DND-41 (cell line): Measurements from ENCODE around the gene MANEAL.

ENCODE experiments used
- ATAC-seq: fragments of 200-7000 bp; cut with Tn5 transposase; 3 replicates; pipeline ENCODE4 v1.9.1; 2021; ENCODE audit warnings: low read depth; ENCODE audit not compliant: insufficient read depth
- DNase-seq: peaks from one replicate; pipeline ENCODE4 v3.0.0-alpha.2; 2020
- H2AFZ ChIP-seq: 2 replicates; pipeline ENCODE4 v1.6.0; 2012; ENCODE audit warnings: low read depth, low read length
- H3K27ac ChIP-seq: 2 replicates; pipeline ENCODE4 v1.5.1; 2012; ENCODE audit warnings: low read length, inconsistent platforms
- H3K27me3 ChIP-seq: fragments of 200-600 bp; sonication (generic); 2 replicates; pipeline ENCODE4 v1.6.0; 2012; ENCODE audit warnings: low read length, mild to moderate bottlenecking, inconsistent platforms; ENCODE audit not compliant: insufficient read depth, poor library complexity
- H3K36me3 ChIP-seq: 2 replicates; pipeline ENCODE4 v1.5.1; 2012; ENCODE audit warnings: low read length, inconsistent platforms; ENCODE audit not compliant: insufficient read depth
- H3K4me1 ChIP-seq: 2 replicates; pipeline ENCODE4 v1.5.1; 2012; ENCODE audit warnings: mild to moderate bottlenecking, low read length; ENCODE audit not compliant: insufficient read depth
- H3K4me2 ChIP-seq: 2 replicates; pipeline ENCODE4 v1.6.0; 2012; ENCODE audit warnings: mild to moderate bottlenecking, moderate library complexity, low read length, inconsistent platforms; ENCODE audit not compliant: insufficient read depth
- H3K4me3 ChIP-seq, 2 experiments: fragments of 200-600 bp in 1 of 2; shearing (Covaris generic) in 1 of 2; 2 replicates each; pipeline ENCODE4 v1.5.1; 2012 to 2016; ENCODE audit warnings: inconsistent platforms in 2 of 2, low read length in 2 of 2, mild to moderate bottlenecking in 2 of 2, low read depth in 1 of 2, moderate library complexity in 1 of 2
- H3K79me2 ChIP-seq: 2 replicates; pipeline ENCODE4 v1.6.0; 2012; ENCODE audit warnings: low read length, inconsistent platforms; ENCODE audit not compliant: insufficient read depth
- H3K9ac ChIP-seq: 2 replicates; pipeline ENCODE4 v1.6.0; 2012; ENCODE audit warnings: low read depth, mild to moderate bottlenecking, inconsistent platforms, low read length, moderate library complexity
- H3K9me3 ChIP-seq: 2 replicates; pipeline ENCODE4 v1.5.1; 2012; ENCODE audit warnings: low read length, moderate library complexity, mild to moderate bottlenecking, inconsistent platforms; ENCODE audit not compliant: insufficient read depth, severe bottlenecking
- H4K20me1 ChIP-seq: 2 replicates; pipeline ENCODE4 v1.6.0; 2012; ENCODE audit warnings: low read length; ENCODE audit not compliant: insufficient read depth
- EZH2 ChIP-seq: IDR thresholded peaks from 3 replicates; pipeline ENCODE4 v1.6.1; 2012; ENCODE audit warnings: borderline replicate concordance, low read depth, mild to moderate bottlenecking, moderate library complexity, low read length, inconsistent platforms; ENCODE audit not compliant: severe bottlenecking
- TF ChIP-seq, protein P1 (sequence below): IDR thresholded peaks from 2 replicates; pipeline ENCODE4 v1.5.1; 2012; ENCODE audit warnings: borderline replicate concordance, low read length, moderate library complexity, mild to moderate bottlenecking; ENCODE audit not compliant: poor library complexity, severe bottlenecking; ENCODE audit errors: extremely low read depth

Gene MANEAL

GRCh38 chr1:37755290-37755689 is 38.4 kb upstream of the MANEAL start:
- TF ChIP-seq EZH2: no peak
- TF ChIP-seq, protein P1, sequence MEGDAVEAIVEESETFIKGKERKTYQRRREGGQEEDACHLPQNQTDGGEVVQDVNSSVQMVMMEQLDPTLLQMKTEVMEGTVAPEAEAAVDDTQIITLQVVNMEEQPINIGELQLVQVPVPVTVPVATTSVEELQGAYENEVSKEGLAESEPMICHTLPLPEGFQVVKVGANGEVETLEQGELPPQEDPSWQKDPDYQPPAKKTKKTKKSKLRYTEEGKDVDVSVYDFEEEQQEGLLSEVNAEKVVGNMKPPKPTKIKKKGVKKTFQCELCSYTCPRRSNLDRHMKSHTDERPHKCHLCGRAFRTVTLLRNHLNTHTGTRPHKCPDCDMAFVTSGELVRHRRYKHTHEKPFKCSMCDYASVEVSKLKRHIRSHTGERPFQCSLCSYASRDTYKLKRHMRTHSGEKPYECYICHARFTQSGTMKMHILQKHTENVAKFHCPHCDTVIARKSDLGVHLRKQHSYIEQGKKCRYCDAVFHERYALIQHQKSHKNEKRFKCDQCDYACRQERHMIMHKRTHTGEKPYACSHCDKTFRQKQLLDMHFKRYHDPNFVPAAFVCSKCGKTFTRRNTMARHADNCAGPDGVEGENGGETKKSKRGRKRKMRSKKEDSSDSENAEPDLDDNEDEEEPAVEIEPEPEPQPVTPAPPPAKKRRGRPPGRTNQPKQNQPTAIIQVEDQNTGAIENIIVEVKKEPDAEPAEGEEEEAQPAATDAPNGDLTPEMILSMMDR: no peak
- Histone ChIP-seq H3K4me3 (no peak overlapping the region), H3K4me1 (no peaks in the 10 kb centered on the region), H3K9ac (no peak overlapping the region), H3K79me2 (no peaks in the 10 kb centered on the region), H3K4me2 (no peak overlapping the region), H3K9me3 (no peaks in the 10 kb centered on the region), H4K20me1 (no peaks in the 10 kb centered on the region; the same call in 1 of the 2 replicates), H3K27ac (no peak overlapping the region), H3K36me3 (no peaks in the 10 kb centered on the region), H2AFZ (no peak overlapping the region), H3K27me3 (peaks cover 5% of the 10 kb centered on the region)
- DNase-seq (no peak), ATAC-seq (no peak)

- Histone ChIP-seq H3K4me2 (no peak overlapping the region), H3K4me3 (no peak overlapping the region), H3K4me1 (no peaks in the 10 kb centered on the region), H3K79me2 (no peaks in the 10 kb centered on the region), H3K9ac (no peak overlapping the region), H3K27me3 (peaks cover 5% of the 10 kb centered on the region), H3K36me3 (no peaks in the 10 kb centered on the region), H3K9me3 (no peaks in the 10 kb centered on the region), H4K20me1 (no peaks in the 10 kb centered on the region; the same call in 1 of the 2 replicates), H3K27ac (no peak overlapping the region), H2AFZ (no peak overlapping the region)
- DNase-seq (no peak), ATAC-seq (no peak)
- TF ChIP-seq EZH2: no peak
- TF ChIP-seq, protein P1: no peak
Observed at GRCh38 chr1:37755951-37756560, 37.6 kb upstream of the MANEAL start.

DNA sequence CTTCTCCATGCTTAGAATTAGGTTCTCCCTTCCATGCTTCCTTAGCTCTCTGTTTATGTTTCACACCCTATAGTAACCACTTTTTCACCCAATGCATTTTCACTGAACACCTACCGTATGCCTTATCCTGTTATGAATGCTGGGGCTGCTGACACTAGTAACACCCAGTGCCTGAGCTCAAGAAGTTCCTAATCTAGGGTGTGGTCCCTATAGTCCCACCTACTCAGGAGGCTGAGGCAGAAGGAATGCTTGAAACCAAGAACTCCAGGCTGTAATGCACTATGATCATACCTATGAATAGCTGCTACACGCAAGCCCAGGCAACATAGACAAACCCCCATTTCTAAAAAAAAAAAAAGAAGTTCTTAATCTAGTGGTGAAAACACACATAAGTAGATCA is 34.2 kb upstream of the MANEAL start:
- Histone ChIP-seq H3K9ac (no peak overlapping the region), H3K36me3 (no peaks in the 10 kb centered on the region), H3K27me3 (peaks cover 5% of the 10 kb centered on the region), H4K20me1 (peaks cover 5% of the 10 kb centered on the region; the same call in 1 of the 2 replicates), H3K79me2 (no peaks in the 10 kb centered on the region), H3K9me3 (no peaks in the 10 kb centered on the region), H3K4me2 (no peak overlapping the region), H3K27ac (no peak overlapping the region), H2AFZ (no peak overlapping the region), H3K4me1 (no peaks in the 10 kb centered on the region), H3K4me3 (no peak overlapping the region)
- no peak for ATAC-seq
- DNase-seq: no peak
- TF ChIP-seq, protein P1: no peak
- no peak for TF ChIP-seq EZH2
